HG02588 (cell line): ENCODE measurements around the gene SPRY4.
A peak's percentile ranks its signal among the peaks of the same experiment; 100 is the strongest.
"Not testable (repeated sequence)": the region's sequence is repeated elsewhere in the genome, so short reads cannot be mapped to it uniquely, and the experiment has no call there.

Experiments used
- ATAC-seq: cut with Tn5 transposase; IDR thresholded peaks from one replicate; pipeline ENCODE4 v1.9.1; 2021; ENCODE audit warnings: mild to moderate bottlenecking, moderate library complexity; ENCODE audit not compliant: unreplicated experiment

SPRY4 gene

DNA sequence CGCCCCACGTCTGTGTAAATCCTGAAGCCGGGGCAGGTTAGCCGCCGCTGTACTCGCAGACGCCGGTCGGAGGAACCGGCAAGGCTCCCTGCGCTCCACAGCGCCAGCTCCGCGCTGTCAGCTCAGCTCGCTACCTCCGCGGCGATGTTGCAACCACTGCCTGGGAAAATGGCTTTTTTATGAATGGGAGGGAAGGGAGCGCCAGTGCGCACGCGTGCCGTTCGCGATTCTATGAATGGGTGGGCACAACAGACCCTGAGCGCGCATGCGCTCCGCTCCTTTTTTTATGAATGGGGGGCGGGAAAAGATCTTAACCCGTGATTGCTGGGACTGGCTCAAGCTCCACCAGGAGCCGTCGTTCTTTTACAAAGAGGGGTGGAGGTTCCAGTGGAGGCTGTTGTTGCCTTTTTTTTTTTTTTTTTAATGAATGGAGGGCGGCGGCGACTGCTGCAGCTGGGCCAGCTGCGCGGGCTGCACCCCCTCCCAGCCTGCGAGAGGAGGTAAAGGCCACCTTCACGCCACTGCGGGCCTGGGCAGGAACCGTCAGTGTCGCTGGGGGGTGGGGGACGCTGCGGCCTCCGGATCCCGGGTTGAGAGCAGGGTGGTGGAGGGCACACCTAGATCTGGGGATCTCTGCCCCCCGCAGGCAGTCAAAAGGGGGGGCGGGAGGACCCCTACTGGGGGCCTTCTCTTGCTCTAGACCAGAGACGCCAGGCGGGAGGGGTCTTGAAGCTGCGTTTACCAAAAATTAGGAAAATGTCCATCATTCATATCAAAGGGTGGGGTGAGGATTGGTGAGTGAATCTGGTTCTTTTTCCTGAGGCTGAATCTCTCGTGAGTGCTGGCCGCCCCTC is at the start of gene SPRY4:
Gene SPRY4 (minus strand): TSS at position 151 of the 854 bp plus-strand sequence. CDS start 9,913 bp downstream, outside the sequence.
- ATAC-seq, result peak; percentile 69

DNA sequence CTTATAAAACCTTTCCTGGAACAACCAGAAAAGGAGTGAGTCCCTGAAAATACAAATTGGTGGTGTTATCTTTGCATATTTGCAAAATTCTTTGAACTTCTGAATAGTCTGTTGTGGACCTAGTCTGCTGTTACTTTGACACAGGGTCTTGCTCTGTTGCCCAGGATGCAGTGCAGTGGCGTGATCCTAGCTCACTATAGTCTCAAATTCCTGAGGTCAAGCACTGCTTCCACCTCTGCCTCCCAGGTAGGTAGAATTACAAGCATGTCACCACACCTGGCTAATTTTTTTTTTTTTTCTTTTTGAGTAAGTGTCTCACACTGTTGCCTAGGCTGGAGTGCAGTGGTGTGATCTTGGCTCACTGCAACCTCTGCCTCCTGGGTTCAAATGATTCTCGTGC is 43.7 kb upstream of the SPRY4 start:
- ATAC-seq, result no peak

GRCh38 chr5:142366007-142366406 is 41.2 kb upstream of the SPRY4 start:
- ATAC-seq, result no peak

GRCh38 chr5:142364251-142365145 is 39.7 kb upstream of the SPRY4 start:
- peak; percentile 86 for ATAC-seq

DNA sequence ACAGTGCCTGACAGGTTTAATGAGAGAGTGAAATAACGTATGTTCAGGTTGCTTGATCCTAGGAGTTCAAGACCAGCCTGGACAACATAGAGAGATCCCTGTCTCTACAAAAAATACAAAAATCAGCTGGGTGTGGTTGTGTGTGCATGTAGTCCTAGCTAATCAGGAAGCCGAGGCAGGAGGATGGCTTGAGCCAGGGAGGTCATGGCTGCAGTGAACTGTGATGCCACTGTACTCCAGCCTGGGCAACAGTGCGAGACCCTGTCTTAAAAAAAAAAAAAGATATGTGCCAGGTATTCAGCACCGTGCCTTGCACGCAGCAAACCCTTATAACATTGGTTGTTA is 38.8 kb upstream of the SPRY4 start:
- no peak for ATAC-seq

GRCh38 chr5:142362193-142362592 is 37.4 kb upstream of the SPRY4 start:
- ATAC-seq, result not testable (repeated sequence)

DNA sequence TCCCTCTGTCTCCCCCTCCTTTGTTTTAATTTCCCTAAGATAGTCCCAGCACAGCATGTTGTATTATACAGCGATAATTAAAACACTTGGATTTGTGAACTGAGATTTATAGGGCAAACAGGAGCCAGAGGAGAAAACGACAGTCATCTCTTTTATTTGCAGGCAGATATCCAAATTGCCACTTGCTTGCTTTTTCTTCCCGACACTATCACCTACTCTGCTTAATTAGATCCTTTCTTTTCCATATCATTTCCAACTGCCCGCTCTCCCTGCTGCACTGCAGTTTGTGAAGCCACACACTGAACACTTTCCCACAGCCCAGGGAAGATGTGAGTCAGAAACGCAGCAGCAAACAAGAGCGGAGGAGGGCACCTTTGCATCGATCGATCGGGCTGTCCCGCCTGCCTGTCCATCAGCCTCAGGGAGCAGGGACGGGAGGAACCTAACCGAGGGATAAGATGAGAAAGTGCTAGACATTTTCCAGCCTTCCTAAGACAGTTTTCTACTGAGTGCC is 35.8 kb upstream of the SPRY4 start:
- ATAC-seq, result no peak

DNA sequence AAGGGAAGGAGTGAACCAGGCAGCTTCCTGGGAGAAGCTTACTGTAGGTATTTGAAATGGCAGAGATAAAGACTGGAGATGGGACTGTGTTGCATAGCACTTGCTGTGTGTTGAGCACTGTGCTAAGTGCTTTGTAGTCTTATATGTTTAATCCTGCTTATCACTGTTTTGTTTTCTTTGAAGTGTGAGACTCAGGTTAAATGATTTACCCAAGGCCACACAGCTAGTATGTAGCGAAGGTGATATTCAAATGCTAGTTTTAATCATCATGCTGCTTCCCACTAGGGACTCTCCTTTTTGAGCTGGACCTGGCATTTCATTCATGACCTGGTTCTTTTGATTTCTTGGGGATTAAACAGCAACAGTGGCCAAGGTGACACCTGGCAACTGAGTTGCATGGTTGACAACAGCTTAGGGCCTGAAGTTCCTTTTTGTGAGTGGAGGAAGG is 35.3 kb upstream of the SPRY4 start:
- no peak for ATAC-seq

DNA sequence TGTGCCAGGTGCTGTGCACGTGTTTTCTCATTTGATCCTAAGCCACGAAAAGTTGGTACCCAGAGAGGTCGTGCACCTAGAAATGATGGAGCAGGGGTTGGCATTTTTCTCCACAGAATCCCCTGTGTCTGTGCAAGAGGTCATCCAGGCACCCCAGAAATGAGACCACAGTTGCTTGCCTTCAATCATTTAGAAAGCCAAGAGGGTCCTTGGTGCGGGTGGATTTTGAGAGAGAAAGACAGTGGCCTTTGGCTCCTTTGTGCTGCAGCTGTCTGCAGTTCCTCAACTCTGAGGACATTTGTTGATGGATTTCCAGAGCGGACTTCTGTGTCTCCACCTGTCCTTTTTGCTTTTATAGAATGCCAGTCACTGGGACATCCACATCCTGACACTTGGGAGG is 33.8 kb upstream of the SPRY4 start:
- ATAC-seq, result no peak

DNA sequence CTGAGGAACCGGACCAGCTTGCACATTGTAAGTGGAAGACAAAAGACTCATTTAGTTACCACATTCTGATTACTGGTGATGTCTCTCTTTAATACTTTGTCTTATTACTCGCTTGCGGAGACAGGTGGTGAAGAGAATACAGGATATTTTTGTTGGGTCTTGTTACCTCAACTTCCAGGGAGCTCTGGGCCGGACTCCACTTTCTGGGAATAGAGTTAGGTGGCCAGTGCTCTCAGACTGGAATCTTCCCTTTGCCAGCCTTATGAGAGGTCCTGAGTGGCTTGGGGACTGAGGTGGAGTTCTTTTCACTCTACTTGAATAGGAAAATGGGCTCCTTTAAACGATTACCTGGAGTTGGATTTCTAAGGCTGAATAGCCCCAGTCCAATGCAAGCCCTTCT is 33.3 kb upstream of the SPRY4 start:
- no peak for ATAC-seq

GRCh38 chr5:142357469-142358090 is 32.8 kb upstream of the SPRY4 start:
- ATAC-seq, result no peak

DNA sequence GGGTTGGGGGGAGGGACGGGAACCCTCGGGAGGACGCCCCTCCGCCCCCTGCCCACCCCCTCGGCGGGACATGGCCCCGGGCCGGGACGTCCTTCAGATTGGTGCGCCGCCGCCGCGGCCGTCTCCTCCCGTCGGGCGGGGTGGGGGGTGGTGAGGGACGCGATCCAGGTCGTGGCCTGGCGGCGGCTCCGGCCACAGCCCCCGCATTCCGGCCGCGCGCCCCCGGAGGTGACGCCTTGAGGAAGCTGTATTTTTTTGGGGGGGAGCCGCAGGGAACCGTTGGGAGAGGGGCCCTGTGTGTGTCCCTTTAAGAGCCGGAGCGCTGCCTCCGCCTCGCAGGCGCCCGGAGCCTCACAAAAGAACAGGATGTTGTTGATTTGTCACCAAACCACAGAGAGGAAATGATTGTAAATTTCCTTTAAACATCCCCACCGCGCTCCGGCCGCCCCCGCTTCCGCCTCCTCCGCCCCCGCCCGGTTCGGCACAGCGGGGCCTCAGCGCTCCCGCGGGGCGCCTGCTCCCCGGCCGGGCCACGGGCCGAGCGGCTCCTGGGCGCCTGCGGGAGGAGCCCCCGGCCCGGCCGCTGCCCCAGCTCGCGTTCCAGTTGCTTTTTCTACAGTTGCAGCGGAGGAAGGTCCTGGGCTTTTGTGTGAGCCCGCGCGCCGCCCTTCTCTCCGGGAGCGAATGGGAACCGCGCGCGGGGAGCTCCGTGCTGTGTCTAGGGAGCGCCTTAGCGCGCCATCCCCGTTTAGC is 32.1 kb upstream of the SPRY4 start:
- peak; percentile 93 for ATAC-seq

GRCh38 chr5:142356349-142356715 is 31.5 kb upstream of the SPRY4 start:
- ATAC-seq, result no peak

GRCh38 chr5:142353071-142353472 is 28.3 kb upstream of the SPRY4 start:
- no peak for ATAC-seq

- no peak for ATAC-seq
Measured at GRCh38 chr5:142350021-142350420, 25.2 kb upstream of the SPRY4 start.

DNA sequence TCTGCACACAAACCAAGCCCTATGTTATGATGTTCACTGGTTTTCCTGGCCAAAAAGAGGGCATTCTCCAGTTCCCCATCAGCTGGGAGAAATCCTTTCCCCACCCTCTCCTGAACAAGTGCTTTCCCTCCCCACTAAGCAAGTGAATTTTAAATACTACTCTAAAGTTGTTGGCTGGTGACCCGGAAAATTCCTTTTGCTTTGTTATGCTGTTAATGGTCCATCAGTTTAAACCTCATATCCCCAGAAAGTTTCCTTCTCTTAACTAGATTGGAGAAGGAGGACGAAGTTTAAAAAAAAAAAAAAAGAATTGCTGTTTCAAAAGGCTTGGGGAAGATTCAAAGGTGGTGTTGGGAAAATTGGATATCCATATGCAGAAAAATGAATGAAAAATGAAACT is 21.9 kb upstream of the SPRY4 start:
- ATAC-seq, result no peak

DNA sequence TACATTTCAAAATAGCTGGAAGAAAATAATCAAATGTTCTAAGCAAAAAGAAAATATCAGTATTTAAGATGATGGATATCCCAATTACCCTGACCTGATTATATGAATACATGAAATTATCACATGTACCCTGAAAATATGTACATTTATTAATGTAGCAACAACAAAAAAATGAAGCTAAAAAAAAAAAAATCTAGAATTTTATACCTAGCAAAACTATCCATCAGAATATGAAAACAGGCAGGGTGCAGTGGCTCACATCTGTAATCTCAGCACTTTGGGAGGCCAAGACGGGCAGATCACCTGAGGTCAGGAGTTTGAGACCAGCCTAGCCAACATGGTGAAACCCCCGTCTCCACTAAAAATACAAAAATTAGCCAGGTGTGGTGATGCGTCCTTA is 20.1 kb upstream of the SPRY4 start:
- not testable (repeated sequence) for ATAC-seq

DNA sequence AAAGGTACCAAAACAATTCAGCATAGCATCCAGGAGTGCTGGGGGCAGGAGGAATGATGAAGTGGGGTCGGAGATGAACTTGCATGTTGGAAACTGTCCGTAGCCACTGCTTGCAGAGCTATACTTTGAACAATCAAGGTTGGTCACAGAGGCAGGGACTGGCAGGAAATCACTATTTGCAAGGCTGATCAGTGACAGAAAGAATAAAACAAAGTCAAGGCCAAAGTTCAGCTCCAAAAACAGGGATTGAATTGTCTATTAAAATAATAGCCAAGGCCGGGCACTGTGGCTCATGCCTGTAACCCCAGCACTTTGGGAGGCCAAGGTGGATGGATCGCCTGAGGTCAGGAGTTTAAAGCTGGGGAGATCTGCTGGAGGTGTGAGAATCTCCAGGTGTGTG is 18.7 kb upstream of the SPRY4 start:
- ATAC-seq, result no peak

- no peak for ATAC-seq
Measured at GRCh38 chr5:142342128-142342981, 17.5 kb upstream of the SPRY4 start.

DNA sequence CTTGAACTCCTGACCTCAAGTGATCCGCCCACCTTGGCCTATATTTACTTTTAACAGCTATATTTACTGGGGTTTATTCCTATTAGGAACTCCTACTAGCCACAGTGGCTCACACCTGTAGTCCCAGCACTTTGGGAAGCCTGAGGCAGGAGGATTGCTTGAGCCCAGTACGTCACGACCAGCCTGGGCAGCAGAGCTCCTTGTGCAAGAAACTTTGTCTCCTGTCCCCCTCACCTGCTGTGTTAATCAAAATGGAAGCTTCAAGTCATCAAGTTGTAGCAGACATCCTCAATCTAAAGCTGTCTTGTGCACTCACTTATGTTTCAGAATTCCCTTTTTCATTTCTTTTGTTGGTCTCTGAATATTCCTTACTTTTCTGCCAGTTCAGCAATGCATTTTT is 15.0 kb upstream of the SPRY4 start:
- ATAC-seq, result no peak
